ENCODE measurements around the gene OR51B4. TPM values are rescaled to one million over a fixed set of nuclear protein-coding genes. Genes with fewer than 3 reads are reported as not detected.

The OR51B4 gene
- total RNA-seq, 1 donor, result 0.18 TPM

- no peak for TF ChIP-seq CTCF (IDR thresholded peaks at IDR 0.05; ENCODE audit: insufficient read depth, low read length)
- H3K4me3 ChIP-seq (ENCODE audit: low read depth, low read length), result no peak overlapping the region
- DNase-seq (ENCODE audit: low read depth), result no peak
These were observed 8.7 kb downstream of the OR51B4 start for GRCh38 chr11:5293028-5293427.

GRCh38 chr11:5291207-5291838 is 10.4 kb downstream of the OR51B4 start:
- DNase-seq (ENCODE audit: low read depth), result peak; percentile 57
- peak; percentile 68 for TF ChIP-seq CTCF (IDR thresholded peaks at IDR 0.05; ENCODE audit: insufficient read depth, low read length)
- H3K4me3 ChIP-seq (ENCODE audit: low read depth, low read length), result no peak overlapping the region

GRCh38 chr11:5290106-5290505 is 11.6 kb downstream of the OR51B4 start:
- H3K4me3 ChIP-seq (ENCODE audit: low read depth, low read length), result no peak overlapping the region
- no peak for TF ChIP-seq CTCF (IDR thresholded peaks at IDR 0.05; ENCODE audit: insufficient read depth, low read length)
- no peak for DNase-seq (ENCODE audit: low read depth)

- no peak overlapping the region for H3K4me3 ChIP-seq (ENCODE audit: low read depth, low read length)
- no peak for TF ChIP-seq CTCF (IDR thresholded peaks at IDR 0.05; ENCODE audit: insufficient read depth, low read length)
- DNase-seq (ENCODE audit: low read depth), result no peak
These were observed 12.1 kb downstream of the OR51B4 start for GRCh38 chr11:5289696-5290095.

- no peak for TF ChIP-seq CTCF (IDR thresholded peaks at IDR 0.05; ENCODE audit: insufficient read depth, low read length)
- DNase-seq (ENCODE audit: low read depth), result no peak
- H3K4me3 ChIP-seq (ENCODE audit: low read depth, low read length), result no peak overlapping the region
These were observed 12.7 kb downstream of the OR51B4 start for GRCh38 chr11:5288906-5289550.

- no peak overlapping the region for H3K4me3 ChIP-seq (ENCODE audit: low read depth, low read length)
- TF ChIP-seq CTCF (IDR thresholded peaks at IDR 0.05; ENCODE audit: insufficient read depth, low read length), result no peak
- peak; percentile 43 for DNase-seq (ENCODE audit: low read depth)
These were observed 13.4 kb downstream of the OR51B4 start for GRCh38 chr11:5288108-5288905.

All from fibroblast of the aortic adventitia (primary cell).